GM12878 (cell line): ENCODE results near the gene CRYL1.

Source experiments
- ATF2 ChIP-seq: IDR thresholded peaks from 2 replicates; pipeline ENCODE4 v1.6.1; 2012; ENCODE audit warnings: low read length, inconsistent platforms
- CTCF ChIP-seq, 3 experiments: IDR thresholded peaks in 2 of 3; conservative IDR thresholded peaks in 1 of 3; 2 replicates each; pipeline ENCODE4 v1.5.1; 2011; ENCODE audit warnings: low read depth in 3 of 3, low read length in 3 of 3, mild to moderate bottlenecking in 3 of 3, control low read depth in 2 of 3, moderate library complexity in 2 of 3, inconsistent platforms in 1 of 3, mixed read lengths in 1 of 3; ENCODE audit not compliant: control insufficient read depth in 2 of 3, insufficient read depth in 1 of 3; ENCODE audit errors: extremely low read depth in 1 of 3
- EP300 ChIP-seq, 2 experiments: fragments of 150-350 bp in 1 of 2; IDR thresholded peaks; 2 replicates each; pipeline ENCODE4 v1.6.1; 2011 to 2012; ENCODE audit warnings: low read depth in 2 of 2, low read length in 2 of 2, borderline replicate concordance in 1 of 2, improper control_type of control experiment in 1 of 2, inconsistent platforms in 1 of 2; ENCODE audit not compliant: control insufficient read depth in 1 of 2
- MAX ChIP-seq: IDR thresholded peaks from 2 replicates; pipeline ENCODE4 v1.6.1; 2012; ENCODE audit warnings: low read depth, low read length, improper control_type of control experiment
- NRF1 ChIP-seq: conservative IDR thresholded peaks from 2 replicates; pipeline ENCODE4 v1.6.1; 2011; ENCODE audit warnings: mild to moderate bottlenecking, low read depth, low read length, improper control_type of control experiment
- POLR2A ChIP-seq: IDR thresholded peaks from 2 replicates; pipeline ENCODE4 v1.6.1; 2011; ENCODE audit warnings: low read depth, mild to moderate bottlenecking, low read length
- POLR2AphosphoS5 ChIP-seq: IDR thresholded peaks from 2 replicates; pipeline ENCODE4 v1.6.1; 2011; ENCODE audit warnings: mild to moderate bottlenecking, low read length, inconsistent platforms
- SREBF1 ChIP-seq: IDR thresholded peaks from 2 replicates; pipeline ENCODE4 v1.6.1; 2012; ENCODE audit warnings: mild to moderate bottlenecking, low read length
- TAF1 ChIP-seq: IDR thresholded peaks from 2 replicates; pipeline ENCODE4 v1.6.1; 2011; ENCODE audit warnings: mild to moderate bottlenecking, low read depth, low read length, borderline replicate concordance

GRCh38 chr13:20366056-20366455 is 159.6 kb downstream of the CRYL1 start:
- TF ChIP-seq NRF1 (no peak), POLR2AphosphoS5 (no peak), EP300 (IDR thresholded peaks at IDR 0.05; ENCODE audit: borderline replicate concordance in 1 of 2, control insufficient read depth in 1 of 2, low read depth in 2 of 2, low read length in 2 of 2) (no peak), TAF1 (no peak), POLR2A (no peak), ATF2 (no peak), CTCF (IDR thresholded peaks at IDR 0.05 in 2 of 3, conservative IDR thresholded peaks at IDR 0.05 in 1 of 3; ENCODE audit: control insufficient read depth in 2 of 3, extremely low read depth in 1 of 3, insufficient read depth in 1 of 3, low read depth in 3 of 3, low read length in 3 of 3) (no peak), SREBF1 (no peak), MAX (no peak)
